H9 (cell line): ENCODE measurements around the gene TSSK2. TPM values are rescaled to one million over a fixed set of nuclear protein-coding genes. Genes with fewer than 3 reads are reported as not detected.
"Not testable (repeated sequence)": the region's sequence is repeated elsewhere in the genome, so short reads cannot be mapped to it uniquely, and the experiment has no call there.

ENCODE experiments used
- DNase-seq: peaks from one replicate; pipeline ENCODE4 v3.0.0-alpha.2; 2017
- H2AFZ ChIP-seq: one replicate; pipeline ENCODE4 v1.6.1; 2013; ENCODE audit warnings: mild to moderate bottlenecking, low read length, control low read depth, moderate library complexity
- H2AK5ac ChIP-seq: 2 replicates; pipeline ENCODE4 v1.6.1; 2013; ENCODE audit warnings: low read length, control low read depth, mixed read lengths; ENCODE audit not compliant: insufficient read length
- H2BK120ac ChIP-seq: one replicate; pipeline ENCODE4 v1.6.1; 2013; ENCODE audit warnings: low read depth, mild to moderate bottlenecking, low read length, control low read depth, inconsistent platforms; ENCODE audit not compliant: poor library complexity, severe bottlenecking
- H2BK12ac ChIP-seq: 2 replicates; pipeline ENCODE4 v1.6.1; 2013; ENCODE audit warnings: low read length, control low read depth, mixed read lengths, low read depth; ENCODE audit not compliant: insufficient read length
- H2BK15ac ChIP-seq: 2 replicates; pipeline ENCODE4 v1.6.1; 2013; ENCODE audit warnings: low read depth, low read length, control low read depth
- H2BK20ac ChIP-seq: one replicate; pipeline ENCODE4 v1.6.1; 2013; ENCODE audit warnings: low read depth, mild to moderate bottlenecking, low read length, control low read depth, inconsistent platforms; ENCODE audit not compliant: poor library complexity, severe bottlenecking
- H2BK5ac ChIP-seq: 2 replicates; pipeline ENCODE4 v1.6.1; 2013; ENCODE audit warnings: low read length, control low read depth, mixed read lengths; ENCODE audit not compliant: insufficient read length
- H3K14ac ChIP-seq: 2 replicates; pipeline ENCODE4 v1.6.1; 2013; ENCODE audit warnings: low read length, control low read depth; ENCODE audit not compliant: insufficient read depth
- H3K18ac ChIP-seq: 2 replicates; pipeline ENCODE4 v1.6.1; 2013; ENCODE audit warnings: low read depth, mild to moderate bottlenecking, mixed read lengths, low read length, control low read depth; ENCODE audit not compliant: insufficient read length
- H3K23ac ChIP-seq: 2 replicates; pipeline ENCODE4 v1.6.1; 2013; ENCODE audit warnings: low read length, control low read depth, mixed read lengths, low read depth; ENCODE audit not compliant: insufficient read length
- H3K23me2 ChIP-seq: 2 replicates; pipeline ENCODE4 v1.6.1; 2013; ENCODE audit warnings: low read depth, mild to moderate bottlenecking, mixed read lengths, low read length, control low read depth; ENCODE audit not compliant: insufficient read length, poor library complexity, severe bottlenecking
- H3K27ac ChIP-seq: 2 replicates; pipeline ENCODE4 v1.5.1; 2013; ENCODE audit warnings: low read length, control low read depth, mixed read lengths, low read depth; ENCODE audit not compliant: insufficient read length
- H3K27me3 ChIP-seq: 2 replicates; pipeline ENCODE4 v1.6.1; 2013; ENCODE audit warnings: low read length, control low read depth, inconsistent platforms; ENCODE audit not compliant: insufficient read depth
- H3K4ac ChIP-seq: 2 replicates; pipeline ENCODE4 v1.6.1; 2013; ENCODE audit warnings: low read depth, mild to moderate bottlenecking, control low read depth, inconsistent platforms, low read length, moderate library complexity
- H3K4me1 ChIP-seq: 2 replicates; pipeline ENCODE4 v1.6.1; 2013; ENCODE audit warnings: low read length, control low read depth, inconsistent platforms; ENCODE audit not compliant: insufficient read depth
- H3K4me2 ChIP-seq: 2 replicates; pipeline ENCODE4 v1.6.1; 2013; ENCODE audit warnings: low read length, control low read depth, mixed read lengths; ENCODE audit not compliant: insufficient read length, insufficient read depth
- H3K56ac ChIP-seq: 2 replicates; pipeline ENCODE4 v1.6.1; 2013; ENCODE audit warnings: low read depth, mild to moderate bottlenecking, mixed read lengths, low read length, control low read depth; ENCODE audit not compliant: insufficient read length
- H3K79me1 ChIP-seq: 2 replicates; pipeline ENCODE4 v1.6.1; 2013; ENCODE audit warnings: low read depth, mild to moderate bottlenecking, moderate library complexity, low read length, control low read depth, inconsistent platforms; ENCODE audit not compliant: insufficient read depth, poor library complexity, severe bottlenecking
- H3K79me2 ChIP-seq: 2 replicates; pipeline ENCODE4 v1.6.1; 2013; ENCODE audit warnings: low read length, control low read depth, inconsistent platforms; ENCODE audit not compliant: insufficient read depth
- H3K9ac ChIP-seq: 2 replicates; pipeline ENCODE4 v1.6.1; 2013; ENCODE audit warnings: low read length, control low read depth, mixed read lengths; ENCODE audit not compliant: insufficient read length; ENCODE audit errors: extremely low read depth
- H3K9me3 ChIP-seq: one replicate; pipeline ENCODE4 v1.6.1; 2013; ENCODE audit warnings: low read depth, low read length, inconsistent platforms; ENCODE audit not compliant: control insufficient read depth
- H3T11ph ChIP-seq: one replicate; pipeline ENCODE4 v1.6.1; 2013; ENCODE audit warnings: mild to moderate bottlenecking, low read length, control low read depth, inconsistent platforms
- H4K20me1 ChIP-seq: one replicate; pipeline ENCODE4 v1.6.1; 2013; ENCODE audit not compliant: control insufficient read depth, insufficient read length, insufficient read depth
- H4K5ac ChIP-seq: 2 replicates; pipeline ENCODE4 v1.6.1; 2013; ENCODE audit warnings: low read depth, mild to moderate bottlenecking, mixed read lengths, low read length, control low read depth; ENCODE audit not compliant: insufficient read length
- H4K8ac ChIP-seq: replicated peaks from 2 replicates; pipeline ENCODE4 v1.6.1; 2013; ENCODE audit warnings: low read length, control low read depth, mixed read lengths, low read depth; ENCODE audit not compliant: insufficient read length
- H4K91ac ChIP-seq: 2 replicates; pipeline ENCODE4 v1.6.1; 2013; ENCODE audit warnings: low read depth, mild to moderate bottlenecking, moderate library complexity, mixed read lengths, low read length, control low read depth; ENCODE audit not compliant: insufficient read length
- H3K27ac Mint-ChIP-seq, 3 experiments: 2 replicates in 2 of 3; 3 replicates in 1 of 3; pipeline ENCODE4 v1.8.0; 2020 to 2021; ENCODE audit warnings: mixed read lengths in 3 of 3, mild to moderate bottlenecking in 1 of 3, moderate library complexity in 1 of 3
- H3K27me3 Mint-ChIP-seq: 2 replicates; pipeline ENCODE4 v1.8.0; 2021; ENCODE audit warnings: low read depth, mild to moderate bottlenecking, moderate library complexity, mixed read lengths
- H3K36me3 Mint-ChIP-seq, 3 experiments: 2 replicates in 2 of 3; 3 replicates in 1 of 3; pipeline ENCODE4 v1.8.0; 2020 to 2021; ENCODE audit warnings: low read depth in 3 of 3, mixed read lengths in 3 of 3; ENCODE audit not compliant: insufficient read depth in 1 of 3
- H3K4me1 Mint-ChIP-seq, 2 experiments: 2 replicates each; pipeline ENCODE4 v1.8.0; 2020; ENCODE audit warnings: mixed read lengths in 2 of 2
- H3K4me3 Mint-ChIP-seq, 2 experiments: 2 replicates in 1 of 2; 3 replicates in 1 of 2; pipeline ENCODE4 v1.8.0; 2020 to 2021; ENCODE audit warnings: mild to moderate bottlenecking in 2 of 2, mixed read lengths in 2 of 2, moderate library complexity in 1 of 2
- H3K9me3 Mint-ChIP-seq, 2 experiments: 2 replicates in 1 of 2; 3 replicates in 1 of 2; pipeline ENCODE4 v1.8.0; 2020; ENCODE audit warnings: mild to moderate bottlenecking in 2 of 2, mixed read lengths in 2 of 2, moderate library complexity in 1 of 2
- WGBS: extraction: QIAGEN DNeasy Blood & Tissue Kit; methylation state at CpG from one replicate; pipeline ENCODE4 v1.1.7; 2013; ENCODE audit warnings: missing lambda C conversion rate, low lambda C conversion rate, mixed read lengths; ENCODE audit not compliant: insufficient read length; ENCODE audit errors: extremely low coverage; 5-methylcytosine and 5-hydroxymethylcytosine counted together
- total RNA-seq: library from RNA; stranded (reverse); gene quantifications from 2 replicates; pipeline ENCODE4 v1.2.1, GENCODE V29; 2021

TSSK2 gene
- total RNA-seq, 1 experiment from 2014 or later, result not detected

DNA sequence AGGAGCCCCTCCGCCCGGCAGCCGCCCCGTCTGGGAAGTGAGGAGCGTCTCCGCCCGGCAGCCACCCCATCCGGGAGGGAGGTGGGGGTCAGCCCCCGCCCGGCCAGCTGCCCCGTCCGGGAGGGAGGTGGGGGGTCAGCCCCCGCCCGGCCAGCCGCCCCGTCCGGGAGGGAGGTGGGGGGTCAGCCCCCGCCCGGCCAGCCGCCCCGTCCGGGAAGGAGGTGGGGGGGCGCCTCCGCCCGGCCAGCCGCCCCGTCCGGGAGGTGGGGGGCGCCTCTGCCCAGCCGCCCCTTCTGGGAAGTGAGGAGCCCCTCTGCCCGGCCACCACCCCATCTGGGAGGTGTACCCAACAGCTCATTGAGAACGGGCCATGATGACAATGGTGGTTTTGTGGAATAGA is 46.5 kb upstream of the TSSK2 start:
- H3K4me2 ChIP-seq, H3K9ac ChIP-seq, H2AFZ ChIP-seq, H3K27me3 Mint-ChIP-seq, H3K27ac Mint-ChIP-seq, H2AK5ac ChIP-seq, H4K5ac ChIP-seq, H4K91ac ChIP-seq, DNase-seq, H3K27ac ChIP-seq, H3K4me1 ChIP-seq, H3K4ac ChIP-seq, H2BK12ac ChIP-seq, H2BK120ac ChIP-seq, H3K4me3 Mint-ChIP-seq, H4K20me1 ChIP-seq, H3K9me3 ChIP-seq, H4K8ac ChIP-seq, H3K18ac ChIP-seq, H3K9me3 Mint-ChIP-seq, H3K27me3 ChIP-seq, H2BK20ac ChIP-seq, H2BK15ac ChIP-seq, H3K23me2 ChIP-seq, H2BK5ac ChIP-seq, H3T11ph ChIP-seq, H3K79me1 ChIP-seq, H3K56ac ChIP-seq, H3K79me2 ChIP-seq, H3K14ac ChIP-seq, H3K23ac ChIP-seq: not testable (repeated sequence)
- WGBS, result no CpG with 5 or more reads among the region's 32 CpGs
- Mint-ChIP-seq H3K36me3 (peaks cover 21 to 41% (median 36%) of the 10 kb centered on the region in 3 experiments), H3K4me1 (peaks cover 7 to 14% of the 10 kb centered on the region in 2 experiments)
